HG03060 (cell line): ENCODE measurements around the gene SULT1E1.

Source experiments
- ATAC-seq: cut with Tn5 transposase; IDR thresholded peaks from one replicate; pipeline ENCODE4 v1.9.1; 2021; ENCODE audit warnings: low read depth, moderate number of reproducible peaks; ENCODE audit not compliant: unreplicated experiment

The SULT1E1 gene

GRCh38 chr4:69800599-69800998 is 59.3 kb downstream of the SULT1E1 start:
- ATAC-seq = no peak

DNA sequence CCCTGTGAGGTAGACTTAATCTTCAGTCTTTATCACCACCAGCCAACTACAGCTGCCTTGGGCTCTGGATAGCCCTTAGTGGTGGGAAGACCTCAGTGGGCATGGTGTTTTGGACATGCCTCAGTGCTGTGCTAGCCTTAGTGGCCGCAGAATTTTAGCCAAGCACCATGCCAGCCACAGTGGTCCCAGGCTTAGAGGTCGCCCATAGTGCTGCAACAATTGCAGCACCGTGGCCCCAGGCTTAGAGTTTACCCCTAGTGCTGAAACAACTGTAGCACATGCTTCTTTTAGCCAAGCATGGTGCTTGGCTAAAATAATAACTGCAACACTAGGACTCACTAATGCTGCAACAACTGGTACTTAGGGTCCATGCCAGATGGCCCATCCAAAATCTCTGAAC is 60.6 kb downstream of the SULT1E1 start:
- no peak for ATAC-seq

GRCh38 chr4:69793732-69794131 is 66.2 kb downstream of the SULT1E1 start:
- no peak for ATAC-seq
